HG03066 (cell line): Measurements from ENCODE around the gene ZNF491.
"Not testable (repeated sequence)": the region's sequence is repeated elsewhere in the genome, so short reads cannot be mapped to it uniquely, and the experiment has no call there.

Experiments used
- ATAC-seq: cut with Tn5 transposase; IDR thresholded peaks from one replicate; pipeline ENCODE4 v1.9.1; 2021; ENCODE audit warnings: low read depth; ENCODE audit not compliant: unreplicated experiment

ZNF491 gene

GRCh38 chr19:11798391-11799330 lies at the start of gene ZNF491:
TSS of gene ZNF491 (plus strand) at chr19:11798523. CDS start at chr19:11805954, 7,431 bp downstream.
- ATAC-seq: peak; percentile 83

GRCh38 chr19:11749751-11750150 lies 48.6 kb upstream of the ZNF491 start:
- no peak for ATAC-seq

GRCh38 chr19:11752244-11752736 lies 46.0 kb upstream of the ZNF491 start:
- no peak for ATAC-seq

- ATAC-seq: no peak
These were observed 43.7 kb upstream of the ZNF491 start for GRCh38 chr19:11754663-11755062.

GRCh38 chr19:11756965-11757364 lies 41.4 kb upstream of the ZNF491 start:
- ATAC-seq: no peak

GRCh38 chr19:11759805-11760204 lies 38.5 kb upstream of the ZNF491 start:
- no peak for ATAC-seq

GRCh38 chr19:11763117-11763516 lies 35.2 kb upstream of the ZNF491 start:
- no peak for ATAC-seq

GRCh38 chr19:11763611-11764010 lies 34.7 kb upstream of the ZNF491 start:
- ATAC-seq: no peak

- ATAC-seq: peak; percentile 90
These were observed 31.4 kb upstream of the ZNF491 start, which contains the start of gene ZNF441 for GRCh38 chr19:11766597-11767591. TSS of gene ZNF441 (plus strand) at chr19:11767000. CDS start at chr19:11767194, 194 bp downstream.

- no peak for ATAC-seq
These were observed 30.6 kb upstream of the ZNF491 start for GRCh38 chr19:11767633-11768133.

GRCh38 chr19:11769995-11770394 lies 28.3 kb upstream of the ZNF491 start:
- ATAC-seq: no peak

- not testable (repeated sequence) for ATAC-seq
These were observed 26.8 kb upstream of the ZNF491 start for GRCh38 chr19:11771520-11771919.

GRCh38 chr19:11776669-11777068 lies 21.7 kb upstream of the ZNF491 start:
- ATAC-seq: not testable (repeated sequence)

- no peak for ATAC-seq
These were observed 17.8 kb upstream of the ZNF491 start for GRCh38 chr19:11780431-11781020.

- no peak for ATAC-seq
These were observed 16.8 kb upstream of the ZNF491 start for GRCh38 chr19:11781295-11782057.

GRCh38 chr19:11783767-11784166 lies 14.6 kb upstream of the ZNF491 start:
- ATAC-seq: no peak

GRCh38 chr19:11784356-11784755 lies 14.0 kb upstream of the ZNF491 start:
- ATAC-seq: no peak

GRCh38 chr19:11787536-11787935 lies 10.8 kb upstream of the ZNF491 start:
- ATAC-seq: no peak

- ATAC-seq: no peak
These were observed 5.4 kb upstream of the ZNF491 start for GRCh38 chr19:11792942-11793341.
